ENCODE results near the gene SPAG7. TPM values are rescaled to one million over a fixed set of nuclear protein-coding genes. Genes with fewer than 3 reads are reported as not detected.
A peak's percentile ranks its signal among the peaks of the same experiment; 100 is the strongest.

The SPAG7 gene
- total and polyA plus RNA-seq, 4 donors: 63.8 to 101 (median 75.8) TPM

GRCh38 chr17:4953451-4953961 is 14.1 kb downstream of the SPAG7 start:
- TF ChIP-seq CTCF (IDR thresholded peaks at IDR 0.05; ENCODE audit: control extremely low read depth, extremely low read depth): no peak
- H3K9ac ChIP-seq (ENCODE audit: insufficient read depth in 1 of 2, low read length in 2 of 2): no peak overlapping the region

GRCh38 chr17:4951486-4951885 is 16.1 kb downstream of the SPAG7 start:
- H3K36me3 ChIP-seq (ENCODE audit: control insufficient read depth in 4 of 4, insufficient read depth in 4 of 4, low read length in 4 of 4): peaks cover 0 to 4% (median 2%) of the 10 kb centered on the region in 4 donors
- H3K4me1 ChIP-seq (ENCODE audit: control insufficient read depth in 5 of 5, insufficient read depth in 5 of 5, low read length in 5 of 5): peaks cover 0 to 24% (median 8%) of the 10 kb centered on the region in 5 donors
- WGBS, 2 donors: 82 to 86% methylated on average over 3 of the region's 3 CpGs
- no peak overlapping the region for H3K4me3 ChIP-seq
- no peaks in the 10 kb centered on the region for H3K27me3 ChIP-seq (ENCODE audit: control insufficient read depth in 3 of 3, insufficient read depth in 3 of 3, low read length in 2 of 3)
- ATAC-seq (ENCODE audit: insufficient read depth, low FRiP score) (no peak), DNase-seq (no peak)
- TF ChIP-seq CTCF (IDR thresholded peaks at IDR 0.05; ENCODE audit: control extremely low read depth, extremely low read depth): no peak
- no peak overlapping the region for H3K9ac ChIP-seq (ENCODE audit: insufficient read depth in 1 of 2, low read length in 2 of 2)
- no peaks in the 10 kb centered on the region for H3K9me3 ChIP-seq (ENCODE audit: control insufficient read depth in 4 of 4, insufficient read depth in 3 of 4, low read length in 3 of 4)
- H3K27ac ChIP-seq (ENCODE audit: low read depth in 1 of 2, low read length in 1 of 2): peak overlapping the region in 1 of 2 donors; percentile 98

More at GRCh38 chr17:4953451-4953961, 14.1 kb downstream of the SPAG7 start:
- ATAC-seq (ENCODE audit: insufficient read depth, low FRiP score) (no peak), DNase-seq (no peak)
- 77 to 85% methylated on average over 14 of the region's 14 CpGs for WGBS, 2 donors
- Histone ChIP-seq H3K27ac (ENCODE audit: low read depth in 1 of 2, low read length in 1 of 2) (peak overlapping the region in 1 of 2 donors; percentile 0), H3K27me3 (ENCODE audit: control insufficient read depth in 3 of 3, insufficient read depth in 3 of 3, low read length in 2 of 3) (no peaks in the 10 kb centered on the region), H3K36me3 (ENCODE audit: control insufficient read depth in 4 of 4, insufficient read depth in 4 of 4, low read length in 4 of 4) (peaks cover 0 to 2% (median 0%) of the 10 kb centered on the region in 4 donors), H3K4me3 (no peak overlapping the region), H3K4me1 (ENCODE audit: control insufficient read depth in 5 of 5, insufficient read depth in 5 of 5, low read length in 5 of 5) (peaks cover 0 to 20% (median 6%) of the 10 kb centered on the region in 5 donors), H3K9me3 (ENCODE audit: control insufficient read depth in 4 of 4, insufficient read depth in 3 of 4, low read length in 3 of 4) (no peaks in the 10 kb centered on the region)

GRCh38 chr17:4950746-4951204 is 16.8 kb downstream of the SPAG7 start, which contains the start of gene ENO3:
Gene ENO3 (plus strand): TSS chr17:4951119. CDS start chr17:4951830, 711 bp downstream.
- WGBS, 2 donors: 41 to 54% methylated on average over 5 to 7 of the region's 7 CpGs
- ATAC-seq (ENCODE audit: insufficient read depth, low FRiP score) (no peak), DNase-seq (peak in 1 of 3 donors; percentile 24)
- Histone ChIP-seq H3K9ac (ENCODE audit: insufficient read depth in 1 of 2, low read length in 2 of 2) (peak within 1 kb of the TSS in 1 of 2 donors; percentile 12), H3K4me1 (ENCODE audit: control insufficient read depth in 5 of 5, insufficient read depth in 5 of 5, low read length in 5 of 5) (peaks cover 2 to 30% (median 11%) of the 10 kb centered on the region in 5 donors), H3K27me3 (ENCODE audit: control insufficient read depth in 3 of 3, insufficient read depth in 3 of 3, low read length in 2 of 3) (no peaks in the 10 kb centered on the region), H3K9me3 (ENCODE audit: control insufficient read depth in 4 of 4, insufficient read depth in 3 of 4, low read length in 3 of 4) (no peaks in the 10 kb centered on the region), H3K36me3 (ENCODE audit: control insufficient read depth in 4 of 4, insufficient read depth in 4 of 4, low read length in 4 of 4) (peaks cover 3 to 10% (median 5%) of the 10 kb centered on the region in 4 donors), H3K27ac (ENCODE audit: low read depth in 1 of 2, low read length in 1 of 2) (peak within 1 kb of the TSS; percentile 94 to 98), H3K4me3 (peak within 1 kb of the TSS; percentile 28)
- TF ChIP-seq CTCF (IDR thresholded peaks at IDR 0.05; ENCODE audit: control extremely low read depth, extremely low read depth): no peak

All from lung (tissue), 12 donors.